K562 (cell line): Measurements from ENCODE around the gene SMAGP.
"Not testable (repeated sequence)": the region's sequence is repeated elsewhere in the genome, so short reads cannot be mapped to it uniquely, and the experiment has no call there.

ENCODE experiments used
- CBX8 ChIP-seq: fragments of 200-600 bp; sonication (generic); IDR thresholded peaks from 2 replicates; pipeline ENCODE4 v1.6.1; 2012; ENCODE audit warnings: borderline replicate concordance, mixed run types, low read depth, mild to moderate bottlenecking, moderate library complexity, mixed read lengths, low read length, control low read depth, inconsistent platforms; ENCODE audit not compliant: poor library complexity, severe bottlenecking; ENCODE audit errors: extremely low read depth
- CHCHD3 ChIP-seq: fragments of 250-450 bp; sonication (Bioruptor Pico); IDR thresholded peaks from 2 replicates; pipeline ENCODE4 v2.1.2; 2022; ENCODE audit warnings: mild to moderate bottlenecking
- CHD4 ChIP-seq: fragments of 200-600 bp; sonication (generic); IDR thresholded peaks from 3 replicates; pipeline ENCODE4 v1.6.1; 2012; ENCODE audit warnings: low read depth, mild to moderate bottlenecking, mixed read lengths, low read length, inconsistent platforms; ENCODE audit not compliant: insufficient read depth, insufficient replicate concordance, poor library complexity, severe bottlenecking
- EZH2 ChIP-seq: IDR thresholded peaks from 2 replicates; pipeline ENCODE4 v1.6.1; 2012; ENCODE audit warnings: low read depth, mild to moderate bottlenecking, inconsistent platforms, low read length, borderline replicate concordance
- LEF1 ChIP-seq: fragments of 450-650 bp; IDR thresholded peaks from 2 replicates; pipeline ENCODE4 v1.6.1; 2016; ENCODE audit warnings: mild to moderate bottlenecking
- MEIS2 ChIP-seq: fragments of 450-650 bp; IDR thresholded peaks from 2 replicates; pipeline ENCODE4 v1.6.1; 2014; ENCODE audit warnings: mild to moderate bottlenecking; ENCODE audit not compliant: partially characterized antibody
- POLR2AphosphoS5 ChIP-seq: IDR thresholded peaks from 2 replicates; pipeline ENCODE4 v1.6.1; 2011; ENCODE audit warnings: mild to moderate bottlenecking, low read depth, low read length, moderate library complexity; ENCODE audit not compliant: control insufficient read depth, insufficient read depth
- TBL1XR1 ChIP-seq, 2 experiments: IDR thresholded peaks; 2 replicates each; pipeline ENCODE4 v1.6.1; 2012; ENCODE audit warnings: improper control_type of control experiment in 2 of 2, low read length in 2 of 2, mild to moderate bottlenecking in 1 of 2
- U2AF2 ChIP-seq: fragments of 200-400 bp; formaldehyde crosslinking; optimal IDR thresholded peaks from 2 replicates; pipeline ENCODE3; 2017; ENCODE audit warnings: low read depth, mild to moderate bottlenecking, low read length
- TF ChIP-seq, protein P1 (sequence below): fragments of 450-650 bp; IDR thresholded peaks from 2 replicates; pipeline ENCODE4 v1.6.1; 2016; ENCODE audit warnings: low read depth
- TF ChIP-seq, protein P2 (sequence below): sonication (generic); formaldehyde crosslinking; IDR thresholded peaks from 2 replicates; pipeline ENCODE4 v1.8.1; 2022; ENCODE audit warnings: missing genetic modification reagents
- TF ChIP-seq, protein P3 (sequence below), 2 experiments: IDR thresholded peaks; 2 replicates each; pipeline ENCODE4 v1.6.1; 2011; ENCODE audit warnings: borderline replicate concordance in 1 of 2, control low read depth in 1 of 2, low read depth in 1 of 2, low read length in 1 of 2, mild to moderate bottlenecking in 1 of 2, mixed read lengths in 1 of 2, moderate library complexity in 1 of 2; ENCODE audit not compliant: insufficient read depth in 1 of 2, insufficient read length in 1 of 2, poor library complexity in 1 of 2, severe bottlenecking in 1 of 2; ENCODE audit errors: extremely low read depth in 1 of 2

DNA sequence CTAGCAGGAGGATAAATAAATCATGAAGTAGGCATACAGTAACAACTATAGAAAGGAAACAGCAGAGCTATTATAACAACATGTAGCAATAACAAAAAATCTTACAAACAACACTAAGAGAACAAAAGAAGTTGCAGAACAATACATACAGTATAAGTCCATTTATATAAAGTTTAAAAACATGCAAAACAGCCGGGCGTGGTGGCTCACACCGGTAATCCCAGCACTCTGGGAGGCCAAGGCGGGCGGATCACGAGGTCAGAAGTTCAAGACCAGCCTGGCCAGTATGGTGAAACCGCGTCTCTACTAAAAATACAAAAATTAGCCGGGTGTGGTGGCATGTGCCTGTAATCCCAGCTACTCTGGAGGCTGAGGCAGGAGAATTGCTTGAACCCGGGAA, 23.9 kb upstream of the SMAGP start:
- not testable (repeated sequence) for TF ChIP-seq LEF1; CBX8; TBL1XR1 (IDR thresholded peaks at IDR 0.05; ENCODE audit: low read length in 2 of 2); CHD4; MEIS2; U2AF2; EZH2; CHCHD3 (CRISPR knock-in tag); POLR2AphosphoS5
- TF ChIP-seq, protein P1, sequence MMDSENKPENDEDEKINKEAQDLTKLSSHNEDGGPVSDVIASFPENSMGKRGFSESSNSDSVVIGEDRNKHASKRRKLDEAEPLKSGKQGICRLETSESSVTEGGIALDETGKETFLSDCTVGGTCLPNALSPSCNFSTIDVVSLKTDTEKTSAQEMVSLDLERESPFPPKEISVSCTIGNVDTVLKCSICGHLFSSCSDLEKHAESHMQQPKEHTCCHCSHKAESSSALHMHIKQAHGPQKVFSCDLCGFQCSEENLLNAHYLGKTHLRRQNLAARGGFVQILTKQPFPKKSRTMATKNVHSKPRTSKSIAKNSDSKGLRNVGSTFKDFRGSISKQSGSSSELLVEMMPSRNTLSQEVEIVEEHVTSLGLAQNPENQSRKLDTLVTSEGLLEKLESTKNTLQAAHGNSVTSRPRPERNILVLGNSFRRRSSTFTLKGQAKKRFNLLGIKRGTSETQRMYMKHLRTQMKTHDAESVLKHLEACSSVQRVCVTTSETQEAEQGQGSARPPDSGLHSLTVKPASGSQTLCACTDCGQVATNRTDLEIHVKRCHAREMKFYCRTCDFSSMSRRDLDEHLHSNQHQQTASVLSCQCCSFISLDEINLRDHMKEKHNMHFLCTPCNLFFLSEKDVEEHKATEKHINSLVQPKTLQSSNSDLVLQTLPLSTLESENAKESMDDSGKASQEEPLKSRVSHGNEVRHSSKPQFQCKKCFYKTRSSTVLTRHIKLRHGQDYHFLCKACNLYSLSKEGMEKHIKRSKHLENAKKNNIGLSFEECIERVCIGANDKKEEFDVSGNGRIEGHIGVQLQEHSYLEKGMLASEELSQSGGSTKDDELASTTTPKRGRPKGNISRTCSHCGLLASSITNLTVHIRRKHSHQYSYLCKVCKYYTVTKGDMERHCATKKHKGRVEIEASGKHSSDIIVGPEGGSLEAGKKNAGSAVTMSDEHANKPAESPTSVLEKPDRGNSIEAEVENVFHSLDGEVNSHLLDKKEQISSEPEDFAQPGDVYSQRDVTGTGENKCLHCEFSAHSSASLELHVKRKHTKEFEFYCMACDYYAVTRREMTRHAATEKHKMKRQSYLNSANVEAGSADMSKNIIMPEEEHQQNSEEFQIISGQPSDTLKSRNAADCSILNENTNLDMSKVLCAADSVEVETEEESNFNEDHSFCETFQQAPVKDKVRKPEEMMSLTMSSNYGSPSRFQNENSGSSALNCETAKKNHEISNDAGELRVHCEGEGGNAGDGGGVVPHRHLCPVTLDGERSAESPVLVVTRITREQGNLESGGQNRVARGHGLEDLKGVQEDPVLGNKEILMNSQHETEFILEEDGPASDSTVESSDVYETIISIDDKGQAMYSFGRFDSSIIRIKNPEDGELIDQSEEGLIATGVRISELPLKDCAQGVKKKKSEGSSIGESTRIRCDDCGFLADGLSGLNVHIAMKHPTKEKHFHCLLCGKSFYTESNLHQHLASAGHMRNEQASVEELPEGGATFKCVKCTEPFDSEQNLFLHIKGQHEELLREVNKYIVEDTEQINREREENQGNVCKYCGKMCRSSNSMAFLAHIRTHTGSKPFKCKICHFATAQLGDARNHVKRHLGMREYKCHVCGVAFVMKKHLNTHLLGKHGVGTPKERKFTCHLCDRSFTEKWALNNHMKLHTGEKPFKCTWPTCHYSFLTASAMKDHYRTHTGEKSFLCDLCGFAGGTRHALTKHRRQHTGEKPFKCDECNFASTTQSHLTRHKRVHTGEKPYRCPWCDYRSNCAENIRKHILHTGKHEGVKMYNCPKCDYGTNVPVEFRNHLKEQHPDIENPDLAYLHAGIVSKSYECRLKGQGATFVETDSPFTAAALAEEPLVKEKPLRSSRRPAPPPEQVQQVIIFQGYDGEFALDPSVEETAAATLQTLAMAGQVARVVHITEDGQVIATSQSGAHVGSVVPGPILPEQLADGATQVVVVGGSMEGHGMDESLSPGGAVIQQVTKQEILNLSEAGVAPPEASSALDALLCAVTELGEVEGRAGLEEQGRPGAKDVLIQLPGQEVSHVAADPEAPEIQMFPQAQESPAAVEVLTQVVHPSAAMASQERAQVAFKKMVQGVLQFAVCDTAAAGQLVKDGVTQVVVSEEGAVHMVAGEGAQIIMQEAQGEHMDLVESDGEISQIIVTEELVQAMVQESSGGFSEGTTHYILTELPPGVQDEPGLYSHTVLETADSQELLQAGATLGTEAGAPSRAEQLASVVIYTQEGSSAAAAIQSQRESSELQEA: not testable (repeated sequence)
- TF ChIP-seq, protein P2, sequence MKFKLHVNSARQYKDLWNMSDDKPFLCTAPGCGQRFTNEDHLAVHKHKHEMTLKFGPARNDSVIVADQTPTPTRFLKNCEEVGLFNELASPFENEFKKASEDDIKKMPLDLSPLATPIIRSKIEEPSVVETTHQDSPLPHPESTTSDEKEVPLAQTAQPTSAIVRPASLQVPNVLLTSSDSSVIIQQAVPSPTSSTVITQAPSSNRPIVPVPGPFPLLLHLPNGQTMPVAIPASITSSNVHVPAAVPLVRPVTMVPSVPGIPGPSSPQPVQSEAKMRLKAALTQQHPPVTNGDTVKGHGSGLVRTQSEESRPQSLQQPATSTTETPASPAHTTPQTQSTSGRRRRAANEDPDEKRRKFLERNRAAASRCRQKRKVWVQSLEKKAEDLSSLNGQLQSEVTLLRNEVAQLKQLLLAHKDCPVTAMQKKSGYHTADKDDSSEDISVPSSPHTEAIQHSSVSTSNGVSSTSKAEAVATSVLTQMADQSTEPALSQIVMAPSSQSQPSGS (CRISPR knock-in tag): not testable (repeated sequence)
- TF ChIP-seq, protein P3, sequence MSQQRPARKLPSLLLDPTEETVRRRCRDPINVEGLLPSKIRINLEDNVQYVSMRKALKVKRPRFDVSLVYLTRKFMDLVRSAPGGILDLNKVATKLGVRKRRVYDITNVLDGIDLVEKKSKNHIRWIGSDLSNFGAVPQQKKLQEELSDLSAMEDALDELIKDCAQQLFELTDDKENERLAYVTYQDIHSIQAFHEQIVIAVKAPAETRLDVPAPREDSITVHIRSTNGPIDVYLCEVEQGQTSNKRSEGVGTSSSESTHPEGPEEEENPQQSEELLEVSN (IDR thresholded peaks at IDR 0.05; ENCODE audit: borderline replicate concordance in 1 of 2, extremely low read depth in 1 of 2, insufficient read depth in 1 of 2, insufficient read length in 1 of 2, low read depth in 1 of 2, low read length in 1 of 2, poor library complexity in 1 of 2, severe bottlenecking in 1 of 2): not testable (repeated sequence)
